GM19395 (cell line): ENCODE results near the gene GRAMD2A.

Experiments
- ATAC-seq: cut with Tn5 transposase; IDR thresholded peaks from one replicate; pipeline ENCODE4 v1.9.1; 2021; ENCODE audit warnings: mild to moderate bottlenecking, moderate library complexity; ENCODE audit not compliant: unreplicated experiment

GRAMD2A gene

GRCh38 chr15:72169236-72169920, 28.2 kb downstream of the GRAMD2A start:
- no peak for ATAC-seq

GRCh38 chr15:72168808-72169190, 28.8 kb downstream of the GRAMD2A start:
- no peak for ATAC-seq

DNA sequence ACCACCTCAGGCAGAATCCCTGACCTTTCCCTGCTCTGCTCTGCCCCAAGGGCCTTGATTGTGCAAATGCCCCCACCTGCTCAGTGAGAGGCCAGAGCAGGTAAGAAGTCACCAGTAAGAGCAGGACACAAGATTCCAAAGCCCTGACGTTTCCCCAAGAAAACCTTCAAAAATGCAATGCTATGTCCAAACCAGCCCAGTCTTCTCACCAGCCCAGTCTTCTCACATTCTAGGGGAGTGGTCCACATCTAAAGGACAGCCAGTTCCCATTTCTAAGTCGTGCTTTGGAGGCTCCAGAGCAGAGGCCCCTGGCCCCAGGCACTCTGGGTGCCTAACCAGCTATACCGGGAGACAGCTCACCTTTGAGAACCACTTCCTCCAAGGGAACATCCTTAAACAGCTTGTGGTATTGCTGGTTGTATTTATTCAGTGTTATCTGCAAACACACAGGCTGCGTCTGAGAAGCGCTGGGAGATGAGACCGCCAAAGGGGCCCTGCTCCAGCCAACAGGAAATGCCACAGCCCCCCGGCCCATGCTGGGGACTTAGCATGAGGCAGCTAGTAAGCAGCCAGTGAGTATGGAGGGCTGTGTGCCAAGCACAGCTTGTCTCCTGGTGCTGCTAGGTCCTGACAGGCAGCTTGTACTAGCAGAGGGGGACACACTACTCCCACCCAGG, 29.3 kb downstream of the GRAMD2A start:
- ATAC-seq, result no peak

DNA sequence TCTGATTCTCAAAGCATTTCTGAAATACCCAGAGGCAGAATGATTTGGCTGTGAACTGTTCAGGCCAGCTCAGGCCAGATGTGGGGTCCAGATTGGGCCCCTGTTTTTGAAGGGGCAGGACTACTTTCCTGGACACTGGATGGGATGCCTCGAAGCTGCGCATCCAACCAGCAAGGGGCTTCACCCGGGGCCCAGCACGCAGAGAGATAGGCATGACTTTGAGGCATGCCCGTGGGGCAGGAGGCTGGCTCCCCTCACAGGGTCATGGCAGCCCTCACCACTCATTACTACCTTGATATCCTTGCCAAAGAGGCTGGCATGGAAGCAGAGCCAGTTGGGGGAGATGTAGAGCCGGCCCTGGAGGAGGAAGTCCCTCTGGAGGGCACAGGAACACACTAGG, 30.1 kb downstream of the GRAMD2A start:
- ATAC-seq, result no peak

DNA sequence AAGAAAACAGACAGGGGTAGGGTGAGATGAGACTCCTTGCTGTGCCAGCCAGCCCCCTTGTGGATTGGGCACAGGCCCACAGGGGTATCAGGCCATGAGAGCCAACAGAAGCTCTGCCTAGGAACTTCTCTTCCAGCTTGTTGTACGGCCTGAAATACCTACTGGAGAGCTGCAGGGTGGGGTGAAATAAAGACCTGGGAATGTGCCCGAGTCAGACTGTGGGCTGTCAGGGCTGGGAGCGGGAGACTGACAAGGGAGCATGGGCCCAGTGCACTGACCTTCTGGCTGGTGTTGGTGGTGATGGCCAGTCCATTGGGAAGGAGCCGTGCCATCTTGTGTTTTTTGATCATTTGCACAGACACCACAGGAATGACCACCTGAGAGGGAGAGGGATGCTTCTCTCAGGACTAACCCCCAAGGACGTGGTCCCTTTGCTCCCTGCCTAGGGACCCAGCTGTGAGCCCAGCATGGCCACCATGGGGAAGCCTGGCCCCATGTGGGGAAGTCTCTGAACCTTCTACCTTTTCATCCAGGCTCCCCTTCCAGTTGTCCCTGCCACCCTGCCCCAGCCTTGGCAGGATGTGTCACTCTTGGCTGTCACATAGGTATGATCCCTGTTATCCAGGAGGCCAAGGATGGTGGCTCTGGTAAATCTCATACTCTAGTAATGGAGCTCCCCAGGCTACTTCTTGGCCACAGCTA, 30.7 kb downstream of the GRAMD2A start:
- no peak for ATAC-seq

DNA sequence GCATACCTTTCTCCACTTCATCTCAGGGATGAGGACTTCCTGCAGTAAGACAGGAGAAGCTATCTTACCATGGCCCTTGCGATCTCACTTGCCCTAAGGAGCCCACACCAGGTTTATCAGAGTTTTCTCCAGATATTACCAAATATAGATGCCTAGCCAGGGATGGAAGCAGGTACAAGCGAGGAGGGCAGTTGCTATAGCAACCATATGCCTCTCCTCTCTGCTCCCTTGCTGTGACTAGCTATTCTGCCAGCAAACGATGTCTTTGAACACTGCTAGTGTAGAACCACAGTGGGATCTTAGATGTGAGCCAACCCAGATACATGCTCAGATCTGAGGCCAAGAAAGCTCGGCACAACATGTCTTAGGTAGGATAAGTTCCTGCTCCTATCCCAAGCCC, 33.9 kb downstream of the GRAMD2A start:
- no peak for ATAC-seq

- no peak for ATAC-seq
These were observed 35.0 kb downstream of the GRAMD2A start for GRCh38 chr15:72162569-72162968.

GRCh38 chr15:72161361-72162132, 36.0 kb downstream of the GRAMD2A start:
- ATAC-seq, result no peak

- ATAC-seq, result no peak
These were observed 36.8 kb downstream of the GRAMD2A start for GRCh38 chr15:72160696-72161245.

- no peak for ATAC-seq
These were observed 40.7 kb downstream of the GRAMD2A start for GRCh38 chr15:72156928-72157327.

DNA sequence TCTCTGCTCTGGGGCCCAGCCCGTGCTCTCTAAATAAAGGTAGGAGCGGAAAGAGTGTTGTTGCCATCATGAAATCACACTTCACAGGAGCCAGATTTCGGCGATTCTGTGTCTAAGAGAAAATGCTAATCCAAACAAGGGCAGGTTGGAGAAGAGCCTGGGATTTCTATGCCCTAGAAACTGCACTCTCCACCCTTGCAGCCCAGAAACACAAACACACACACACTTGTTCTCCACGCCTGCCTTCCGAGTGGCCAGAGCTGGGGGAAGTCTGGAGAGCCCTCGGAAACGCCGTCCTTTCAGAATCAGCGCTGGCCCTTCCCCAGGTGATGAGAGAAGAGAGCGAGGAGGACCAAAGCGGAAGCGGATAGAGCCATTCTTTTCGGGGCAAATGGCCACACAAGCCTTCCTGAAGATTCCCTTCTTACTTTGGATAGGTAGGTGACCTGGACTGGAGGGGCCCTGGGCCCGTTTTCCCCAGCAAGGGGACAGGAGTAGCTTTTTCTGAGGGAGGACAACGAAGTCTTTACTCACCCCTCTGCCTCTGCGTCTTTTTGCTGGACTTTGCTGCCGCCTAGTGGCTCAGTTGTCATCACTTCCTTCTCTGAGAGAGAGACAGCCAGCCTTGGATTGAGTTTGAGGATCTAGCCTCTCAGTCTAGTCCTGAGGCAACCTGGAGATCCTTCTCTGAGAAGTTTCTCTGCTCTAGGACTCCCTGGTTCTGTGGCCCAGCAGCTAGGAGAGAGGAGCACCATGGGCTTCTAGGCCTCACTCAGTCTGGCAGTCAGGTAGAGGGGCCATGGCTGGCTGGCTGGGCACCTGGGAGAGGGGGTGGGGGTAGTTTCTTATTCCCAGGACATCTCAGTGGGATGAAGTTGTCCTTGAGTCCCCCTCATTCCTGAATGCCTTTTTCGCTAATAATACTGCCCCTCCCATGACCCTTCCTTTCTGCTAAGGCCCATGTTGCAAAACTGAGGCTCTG, 41.7 kb downstream of the GRAMD2A start:
- peak; percentile 68 for ATAC-seq

- ATAC-seq, result no peak
These were observed 42.5 kb downstream of the GRAMD2A start for GRCh38 chr15:72155003-72155621.

GRCh38 chr15:72154316-72154715, 43.3 kb downstream of the GRAMD2A start:
- ATAC-seq, result no peak

DNA sequence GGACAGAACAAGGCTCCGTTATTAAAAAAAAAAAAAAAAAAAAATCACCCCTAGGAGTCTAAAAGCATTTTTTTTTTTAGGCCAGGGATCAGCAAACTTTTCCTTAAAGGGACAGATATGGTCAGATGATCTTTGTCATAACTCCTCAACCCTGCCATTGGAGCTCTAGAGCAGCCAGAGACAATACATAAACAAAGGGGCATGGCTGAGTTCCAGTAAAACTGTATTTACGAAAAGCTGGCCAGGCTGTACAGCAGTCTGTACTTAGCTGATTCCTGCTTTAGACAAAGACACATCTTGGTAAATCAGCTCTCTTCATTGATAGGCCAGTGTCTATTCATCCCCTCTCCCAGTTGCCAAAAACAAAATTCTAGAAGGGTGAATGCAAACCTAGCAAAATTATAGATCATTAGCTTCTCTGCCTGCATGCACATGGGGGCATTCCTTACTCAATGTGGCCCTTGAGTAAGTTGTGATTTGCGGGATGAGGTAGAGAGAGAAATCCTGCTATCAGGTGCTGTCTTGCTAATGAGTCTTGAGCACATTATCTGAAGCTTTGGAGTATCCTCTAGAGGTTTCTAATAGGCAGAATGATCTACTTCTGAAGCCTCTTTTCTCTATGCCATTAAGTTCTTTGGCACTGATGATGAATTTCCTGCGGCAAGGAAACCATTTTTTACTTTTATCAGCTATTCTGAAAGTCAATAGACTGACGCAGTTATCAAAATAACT, 44.2 kb downstream of the GRAMD2A start:
- no peak for ATAC-seq

DNA sequence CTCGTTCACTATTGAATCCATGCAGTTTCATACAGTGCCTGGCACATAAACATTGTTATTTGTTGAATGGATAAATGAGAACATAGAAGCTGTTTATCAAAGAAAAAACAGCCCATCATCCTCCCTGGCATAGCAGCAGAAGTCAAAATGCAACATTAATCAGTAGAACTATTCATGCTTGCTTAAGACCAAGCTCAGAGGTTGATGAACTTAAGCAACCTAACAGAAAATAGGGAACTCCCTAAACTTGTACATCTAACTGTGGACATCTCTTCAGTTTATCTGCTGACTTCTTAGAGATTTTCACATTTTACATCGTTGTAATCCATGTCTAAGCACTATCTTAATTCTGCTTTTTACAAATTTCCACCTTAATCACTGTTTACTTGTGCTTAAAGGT, 50.2 kb downstream of the GRAMD2A start:
- ATAC-seq, result no peak

DNA sequence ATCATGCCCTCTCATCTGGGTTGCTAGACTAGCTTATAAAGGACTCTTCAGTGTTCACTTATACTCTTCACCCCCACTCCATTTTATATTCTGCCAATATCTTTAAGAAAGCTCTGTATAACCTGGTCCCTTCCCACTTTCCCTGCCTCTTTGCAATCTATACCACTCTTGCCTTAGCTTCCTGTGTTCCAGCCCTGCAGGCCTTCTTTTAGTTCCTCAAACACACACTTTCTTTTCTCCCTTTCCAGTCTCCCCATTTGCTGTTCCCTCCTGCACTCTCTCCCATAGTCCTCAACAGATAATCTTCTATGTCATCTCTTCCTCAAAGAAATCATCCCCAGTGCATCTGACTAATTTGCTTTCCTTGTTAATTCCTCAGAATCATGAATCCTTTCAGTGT, 50.7 kb downstream of the GRAMD2A start:
- no peak for ATAC-seq

GRCh38 chr15:72146221-72146620, 51.4 kb downstream of the GRAMD2A start:
- ATAC-seq, result no peak

GRCh38 chr15:72141171-72142084, 56.2 kb downstream of the GRAMD2A start:
- ATAC-seq, result peak; percentile 100
